Spleen (tissue), 11 donors: ENCODE measurements around the gene SMPDL3B. TPM values are rescaled to one million over a fixed set of nuclear protein-coding genes. Genes with fewer than 3 reads are reported as not detected.

ENCODE experiments used
- DNase-seq: peaks from one replicate; pipeline ENCODE4 v3.0.0-alpha.2; 2020
- H3K27ac ChIP-seq, 8 donors: fragments of 200-600 bp; sonication (generic) in 7 of 8; 1 replicate in 4 of 8; 2 replicates in 4 of 8; pipeline versions ENCODE4 v1.5.0 to v1.8.0; 2016 to 2021; ENCODE audit warnings: inconsistent platforms in 4 of 8, mild to moderate bottlenecking in 4 of 8, moderate library complexity in 1 of 8
- H3K27me3 ChIP-seq, 7 donors: fragments of 200-600 bp; sonication (generic) in 6 of 7; replicated peaks in 1 of 7; 1 replicate in 4 of 7; 2 replicates in 3 of 7; pipeline versions ENCODE4 v1.5.0 to v1.8.0; 2016 to 2021; ENCODE audit warnings: inconsistent platforms in 3 of 7, mild to moderate bottlenecking in 1 of 7
- H3K36me3 ChIP-seq, 6 donors: fragments of 200-600 bp; sonication (generic) in 5 of 6; 1 replicate in 4 of 6; 2 replicates in 2 of 6; pipeline versions ENCODE4 v1.5.0 to v1.8.0; 2016 to 2021; ENCODE audit warnings: inconsistent platforms in 2 of 6
- H3K4me1 ChIP-seq, 6 donors: fragments of 200-600 bp; sonication (generic) in 5 of 6; 1 replicate in 3 of 6; 2 replicates in 3 of 6; pipeline versions ENCODE4 v1.5.0 to v1.8.0; 2016 to 2021; ENCODE audit warnings: inconsistent platforms in 3 of 6
- H3K4me3 ChIP-seq, 8 donors: fragments of 200-600 bp; sonication (generic) in 7 of 8; 1 replicate in 4 of 8; 2 replicates in 4 of 8; pipeline versions ENCODE4 v1.5.0 to v1.8.0; 2016 to 2021; ENCODE audit warnings: inconsistent platforms in 4 of 8, mild to moderate bottlenecking in 4 of 8, moderate library complexity in 2 of 8
- H3K9me3 ChIP-seq, 8 donors: fragments of 200-600 bp; sonication (generic) in 7 of 8; 1 replicate in 4 of 8; 2 replicates in 4 of 8; pipeline versions ENCODE4 v1.5.0 to v1.8.0; 2016 to 2021; ENCODE audit warnings: inconsistent platforms in 4 of 8
- CTCF ChIP-seq, 11 experiments: fragments of 200-600 bp in 7 of 11; fragments of 450-650 bp in 4 of 11; sonication (generic) in 4 of 11; IDR thresholded peaks in 8 of 11; conservative IDR thresholded peaks in 3 of 11; 1 replicate in 7 of 11; 2 replicates in 4 of 11; pipeline versions ENCODE4 v1.4.0 to v1.8.0; 2016 to 2021; ENCODE audit warnings: antibody characterized with exemption in 11 of 11, inconsistent platforms in 4 of 11, mild to moderate bottlenecking in 1 of 11
- POLR2A ChIP-seq, 3 donors: fragments of 450-650 bp; IDR thresholded peaks; one replicate each; pipeline ENCODE4 v1.5.1; 2017; ENCODE audit warnings: antibody characterized with exemption in 3 of 3, mild to moderate bottlenecking in 1 of 3
- POLR2AphosphoS5 ChIP-seq, 3 donors: sonication (generic); formaldehyde crosslinking; IDR thresholded peaks; one replicate each; pipeline ENCODE4 v1.5.1; 2017; ENCODE audit warnings: antibody characterized with exemption in 3 of 3
- WGBS, 5 donors: extraction: QIAGEN DNeasy Blood & Tissue Kit in 3 of 5; methylation state at CpG; one replicate each; pipeline versions ENCODE4 v1.1.5 to v1.1.7; 2013 to 2018; 5-methylcytosine and 5-hydroxymethylcytosine counted together
- intact Hi-C: fragments of 100-400 bp; cut with DNase I; formaldehyde crosslinking; loops from one replicate; pipeline ENCODE4 v1.15.0; 2023; ENCODE audit warnings: low total_unique reads
- polyA plus RNA-seq, 3 donors: library from polyadenylated mRNA; stranded (reverse); fragments of 200-250 nt; gene quantifications; one replicate each; pipeline ENCODE4 v1.2.1, GENCODE V29; 2013
- total RNA-seq, 7 donors: library from RNA; depleted of rRNA in 3 of 7; stranded (reverse); fragments of >200 nt in 3 of 7; fragmentation: NEBNext Ultra II Directional in 4 of 7; extraction: Animal tissue kit (Norgen Biotek cat#: 25700) in 4 of 7; gene quantifications; one replicate each; pipeline versions ENCODE4 v1.1.0 to v1.2.1, GENCODE V29; 2016 to 2021
- donor health status: healthy with polysubstance abuse.
- donor health status: DM: no; HTN: no; CAD: no; lungs with moderate emphysema.
- donor health status: DM: no; HTN: no; CAD: no.
- donor health status: Bipolar disorder and iron deficiency.
- donor health status: healthy.
- donor health status: DM: no; HTN: no; CAD: no.
- donor health status: DM: yes; HTN: yes; CAD: no.

Gene SMPDL3B
- total and polyA plus RNA-seq, 10 donors: 0.13 to 2.5 (median 1.3) TPM; not detected in 1

- TF ChIP-seq CTCF (IDR thresholded peaks at IDR 0.05 in 8 of 11, conservative IDR thresholded peaks at IDR 0.05 in 3 of 11) (no peak), POLR2AphosphoS5 (IDR thresholded peaks at IDR 0.05) (no peak), POLR2A (IDR thresholded peaks at IDR 0.05) (no peak)
- Histone ChIP-seq H3K27ac (no peak overlapping the region), H3K4me1 (peaks cover 0 to 4% (median 0%) of the 10 kb centered on the region in 6 donors), H3K4me3 (no peak overlapping the region), H3K36me3 (no peaks in the 10 kb centered on the region), H3K27me3 (no peaks in the 10 kb centered on the region), H3K9me3 (no peaks in the 10 kb centered on the region)
- intact Hi-C loops: no loop called here
- DNase-seq: no peak
- 75 to 89% (median 82%) methylated on average over 3 of the region's 3 CpGs for WGBS, 5 donors
Measured at GRCh38 chr1:27952147-27952546, 17.3 kb downstream of the SMPDL3B start.

- peak; percentile 40 for DNase-seq
- Histone ChIP-seq H3K27ac (no peak overlapping the region), H3K4me3 (no peak overlapping the region), H3K36me3 (no peaks in the 10 kb centered on the region), H3K27me3 (no peaks in the 10 kb centered on the region), H3K9me3 (no peaks in the 10 kb centered on the region), H3K4me1 (peaks cover 0 to 14% (median 8%) of the 10 kb centered on the region in 6 donors)
- TF ChIP-seq CTCF (IDR thresholded peaks at IDR 0.05 in 8 of 11, conservative IDR thresholded peaks at IDR 0.05 in 3 of 11) (no peak), POLR2A (IDR thresholded peaks at IDR 0.05) (no peak), POLR2AphosphoS5 (IDR thresholded peaks at IDR 0.05) (no peak)
- intact Hi-C loops: no loop called here
- WGBS, 5 donors: 88 to 97% (median 93%) methylated on average over 10 of the region's 10 CpGs
Measured at GRCh38 chr1:27954186-27954585, 19.4 kb downstream of the SMPDL3B start.

DNA sequence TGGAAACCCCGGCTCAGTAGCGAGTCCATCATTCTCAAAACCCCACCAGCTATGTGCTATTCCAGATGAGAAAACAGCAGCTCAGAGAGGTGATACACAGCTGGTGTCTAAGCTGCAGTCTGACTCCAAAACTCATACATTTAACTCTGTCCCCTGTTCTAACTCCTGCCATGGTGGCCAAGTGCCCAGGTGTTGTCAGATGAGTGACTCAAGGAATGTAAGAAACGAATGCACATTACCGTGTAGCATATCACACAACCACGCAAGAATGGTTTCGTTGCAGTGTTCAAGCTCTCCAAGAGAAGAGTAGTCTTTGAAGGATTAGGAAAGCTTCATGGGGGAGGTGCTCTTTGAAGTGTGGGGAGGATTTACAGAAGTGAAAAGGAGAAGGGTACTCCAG, 20.3 kb downstream of the SMPDL3B start:
- TF ChIP-seq POLR2A (IDR thresholded peaks at IDR 0.05): no peak
- TF ChIP-seq CTCF (IDR thresholded peaks at IDR 0.05 in 8 of 11, conservative IDR thresholded peaks at IDR 0.05 in 3 of 11): no peak
- no peak for TF ChIP-seq POLR2AphosphoS5 (IDR thresholded peaks at IDR 0.05)
- Histone ChIP-seq H3K27me3 (no peaks in the 10 kb centered on the region), H3K4me3 (no peak overlapping the region), H3K4me1 (peaks cover 0 to 20% (median 12%) of the 10 kb centered on the region in 6 donors), H3K27ac (no peak overlapping the region), H3K36me3 (no peaks in the 10 kb centered on the region), H3K9me3 (no peaks in the 10 kb centered on the region)
- peak; percentile 21 for DNase-seq
- WGBS, 5 donors: 83 to 91% (median 87%) methylated on average over 6 of the region's 6 CpGs
- intact Hi-C loops: no loop called here

DNA sequence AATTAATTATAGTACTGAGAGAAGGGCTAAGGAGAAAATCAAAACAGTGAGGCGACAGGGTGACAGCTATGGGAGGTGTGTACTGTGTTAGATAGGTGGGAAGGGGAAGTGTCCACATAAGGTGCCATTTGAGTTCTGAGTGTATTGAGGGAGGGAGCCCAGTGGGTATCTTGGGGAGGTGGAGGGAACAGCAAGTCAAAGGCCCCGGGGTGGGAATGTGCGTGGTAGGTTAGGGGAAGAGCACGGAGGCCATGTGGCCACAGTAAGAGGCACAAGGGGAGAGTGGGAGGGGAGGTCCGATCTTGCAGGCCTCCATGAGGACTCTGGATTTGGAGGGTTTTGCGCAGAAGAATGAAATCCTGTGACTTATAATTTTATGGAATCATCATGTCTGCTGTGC, 22.0 kb downstream of the SMPDL3B start:
- 78 to 95% (median 87%) methylated on average over 6 of the region's 6 CpGs for WGBS, 5 donors
- no peak for DNase-seq
- intact Hi-C loops: no loop called here
- no peaks in the 10 kb centered on the region for H3K27me3 ChIP-seq
- no peak overlapping the region for H3K27ac ChIP-seq
- no peak overlapping the region for H3K4me3 ChIP-seq
- H3K9me3 ChIP-seq: no peaks in the 10 kb centered on the region
- H3K4me1 ChIP-seq: peaks cover 10 to 36% (median 29%) of the 10 kb centered on the region in 6 donors
- H3K36me3 ChIP-seq: no peaks in the 10 kb centered on the region
- no peak for TF ChIP-seq POLR2A (IDR thresholded peaks at IDR 0.05)
- no peak for TF ChIP-seq CTCF (IDR thresholded peaks at IDR 0.05 in 8 of 11, conservative IDR thresholded peaks at IDR 0.05 in 3 of 11)
- TF ChIP-seq POLR2AphosphoS5 (IDR thresholded peaks at IDR 0.05): no peak
